ENCODE results near the gene CA12. TPM values are rescaled to one million over a fixed set of nuclear protein-coding genes. Genes with fewer than 3 reads are reported as not detected.

Gene CA12
- total and polyA plus RNA-seq, 4 donors = 0.07 to 5.1 (median 1.5) TPM

- TF ChIP-seq REST (IDR thresholded peaks at IDR 0.05) (no peak), FOXA2 (IDR thresholded peaks at IDR 0.05) (no peak), HNF4A (conservative IDR thresholded peaks at IDR 0.05) (no peak), JUND (IDR thresholded peaks at IDR 0.05) (no peak)
These were observed 801 bp downstream of the CA12 start (continued) for GRCh38 chr15:63380808-63381282.

DNA sequence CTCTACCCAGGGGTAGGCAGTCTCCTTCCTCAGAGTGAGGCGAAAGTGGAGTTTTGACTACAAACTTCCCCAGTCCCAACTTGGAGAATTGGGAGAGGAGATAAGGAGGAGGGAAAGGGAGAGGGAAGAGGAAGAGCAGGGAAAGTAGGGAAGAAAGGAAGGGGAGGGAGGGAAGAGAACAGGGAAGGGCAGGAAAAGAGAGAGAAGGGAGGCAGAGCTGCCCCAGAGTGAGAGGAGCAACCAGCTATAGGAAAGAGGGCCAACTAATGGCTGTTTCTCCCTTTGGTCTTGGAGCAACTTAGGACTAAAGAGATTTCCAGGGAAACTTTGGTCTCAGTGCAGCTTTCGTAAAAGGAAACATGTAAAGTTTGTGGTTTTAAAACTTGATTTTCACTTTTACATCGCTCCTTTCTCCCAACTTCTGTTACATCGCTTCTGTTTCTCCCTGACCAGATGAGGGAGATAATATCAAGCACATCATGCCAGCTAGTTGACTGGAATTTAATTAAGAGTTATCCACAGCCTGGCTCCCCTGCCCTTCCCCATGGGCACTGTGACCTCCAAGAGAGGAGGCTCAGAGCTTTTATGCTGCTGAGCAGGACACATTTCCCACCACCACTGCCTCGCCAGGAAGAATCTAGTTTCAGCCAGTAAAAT is 1.4 kb downstream of the CA12 start:
- TF ChIP-seq HNF4G (IDR thresholded peaks at IDR 0.05) = no peak
- TF ChIP-seq FOXA2 (IDR thresholded peaks at IDR 0.05) = no peak
- no peak for TF ChIP-seq MAX (IDR thresholded peaks at IDR 0.05)
- TF ChIP-seq NR2F2 (IDR thresholded peaks at IDR 0.05) = no peak
- no peak for TF ChIP-seq RAD21 (IDR thresholded peaks at IDR 0.05)
- no peak for TF ChIP-seq JUND (IDR thresholded peaks at IDR 0.05)
- no peak for TF ChIP-seq ZBTB33 (IDR thresholded peaks at IDR 0.05)
- no peak for TF ChIP-seq EGR1 (IDR thresholded peaks at IDR 0.05; ENCODE audit: low read depth in 2 of 2)
- no peak for TF ChIP-seq YY1 (IDR thresholded peaks at IDR 0.05)
- no peak for TF ChIP-seq SP1 (IDR thresholded peaks at IDR 0.05)
- TF ChIP-seq FOXA1 (IDR thresholded peaks at IDR 0.05) = no peak
- TF ChIP-seq, protein P1, sequence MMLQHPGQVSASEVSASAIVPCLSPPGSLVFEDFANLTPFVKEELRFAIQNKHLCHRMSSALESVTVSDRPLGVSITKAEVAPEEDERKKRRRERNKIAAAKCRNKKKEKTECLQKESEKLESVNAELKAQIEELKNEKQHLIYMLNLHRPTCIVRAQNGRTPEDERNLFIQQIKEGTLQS (IDR thresholded peaks at IDR 0.05) = no peak
- no peak for TF ChIP-seq REST (IDR thresholded peaks at IDR 0.05)
- TF ChIP-seq GABPA (IDR thresholded peaks at IDR 0.05 in 1 of 2, conservative IDR thresholded peaks at IDR 0.05 in 1 of 2) = no peak
- TF ChIP-seq RXRA (IDR thresholded peaks at IDR 0.05) = no peak
- no peak for TF ChIP-seq CTCF (IDR thresholded peaks at IDR 0.05; ENCODE audit: low read depth, low read length, missing input control)
- TF ChIP-seq HNF4A (conservative IDR thresholded peaks at IDR 0.05) = no peak
- 83% methylated on average over 5 of the region's 5 CpGs for WGBS
- no peak overlapping the region for H3K4me3 ChIP-seq (ENCODE audit: low read depth in 1 of 3, low read length in 3 of 3)
- peaks cover 0 to 9% (median under 1%) of the 10 kb centered on the region in 4 donors for H3K27me3 ChIP-seq (ENCODE audit: control insufficient read depth in 4 of 4, insufficient read depth in 4 of 4, low read length in 3 of 4)
- no peaks in the 10 kb centered on the region for H3K36me3 ChIP-seq (ENCODE audit: control insufficient read depth in 4 of 4, insufficient read depth in 3 of 4, low read depth in 1 of 4, low read length in 3 of 4)
- no peak overlapping the region for H3K27ac ChIP-seq (ENCODE audit: low read depth in 1 of 2, low read length in 2 of 2)
- peaks cover 0 to 14% (median 10%) of the 10 kb centered on the region in 4 donors for H3K4me1 ChIP-seq (ENCODE audit: control insufficient read depth in 4 of 4, insufficient read depth in 4 of 4, low read length in 3 of 4)
- H3K9ac ChIP-seq (ENCODE audit: low read depth in 1 of 2, low read length in 2 of 2) = no peak overlapping the region
- no peaks in the 10 kb centered on the region for H3K9me3 ChIP-seq (ENCODE audit: control insufficient read depth in 4 of 4, low read length in 3 of 4)
- DNase-seq (ENCODE audit: low spot score) = no peak
